HCT116 (cell line): Measurements from ENCODE around the gene BAIAP2. TPM values are rescaled to one million over a fixed set of nuclear protein-coding genes. Genes with fewer than 3 reads are reported as not detected.

Experiments
- ATAC-seq: fragments of 200-7000 bp; cut with Tn5 transposase; 2 replicates; pipeline ENCODE4 v1.9.1; 2020; ENCODE audit warnings: mild to moderate bottlenecking, moderate library complexity
- BruUV-seq: library from RNA; stranded (reverse); fragments of 400-500 nt; replicated peaks from 2 replicates; lab custom pipeline; 2021; lab: Mats Ljungman, UMichigan
- CTCF ChIA-PET: fragments of 300-600 bp; sonication (Branson Sonifier 250); formaldehyde crosslinking; loops from one replicate; lab custom pipeline; 2021; ENCODE audit warnings: antibody characterized with exemption; lab: Charles Lee
- POLR2A ChIA-PET: fragments of 300-600, 350-600 bp; sonication (Branson Sonifier 250); formaldehyde crosslinking; loops from one replicate; lab custom pipeline; 2021; ENCODE audit warnings: antibody characterized with exemption; lab: Charles Lee
- RAD21 ChIA-PET, 2 experiments: fragments of 300-600 bp; sonication (Branson Sonifier 250); formaldehyde crosslinking; loops; one replicate each; lab custom pipeline; 2023; ENCODE audit warnings: low total read pairs in 2 of 2; ENCODE audit not compliant: uncharacterized antibody in 2 of 2, unreplicated experiment in 2 of 2, low non-redundant PET in 1 of 2; lab: Charles Lee
- DNase-seq: peaks from one replicate; pipeline ENCODE4 v3.0.0-alpha.2; 2010; ENCODE audit warnings: low read depth, low spot score
- H2AFZ ChIP-seq: fragments of 200-600 bp; shearing (Covaris generic), sonication (generic); 2 replicates; pipeline ENCODE4 v1.6.1; 2017; ENCODE audit warnings: low read depth, mixed run types, mixed read lengths, antibody characterized with exemption, low read length; ENCODE audit not compliant: poor library complexity, severe bottlenecking
- H3K27ac ChIP-seq: 2 replicates; pipeline ENCODE4 v1.5.1; 2012; ENCODE audit warnings: low read depth, low read length
- H3K27me3 ChIP-seq: fragments of 200-600 bp; sonication (generic); 2 replicates; pipeline ENCODE4 v1.6.1; 2016; ENCODE audit warnings: mixed run types, low read length, mixed read lengths; ENCODE audit not compliant: insufficient read depth
- H3K36me3 ChIP-seq, 2 experiments: fragments of 200-500 bp in 1 of 2; fragments of 200-600 bp in 1 of 2; sonication (Bioruptor generic) in 1 of 2; sonication (generic) in 1 of 2; 2 replicates each; pipeline versions ENCODE4 v1.5.1 to v1.6.1; 2014 to 2016; ENCODE audit warnings: low read length in 2 of 2, inconsistent platforms in 1 of 2, mixed read lengths in 1 of 2, mixed run types in 1 of 2; ENCODE audit not compliant: insufficient read depth in 2 of 2, control insufficient read depth in 1 of 2
- H3K4me1 ChIP-seq, 2 experiments: fragments of 200-600 bp in 1 of 2; sonication (generic) in 1 of 2; 2 replicates each; pipeline versions ENCODE4 v1.5.1 to v1.6.1; 2012 to 2017; ENCODE audit warnings: low read length in 2 of 2, inconsistent platforms in 1 of 2, mild to moderate bottlenecking in 1 of 2, mixed read lengths in 1 of 2, mixed run types in 1 of 2, moderate library complexity in 1 of 2; ENCODE audit not compliant: insufficient read depth in 2 of 2, control insufficient read depth in 1 of 2
- H3K4me2 ChIP-seq: fragments of 200-600 bp; sonication (generic); 2 replicates; pipeline ENCODE4 v1.6.1; 2017; ENCODE audit warnings: mixed run types, low read length, mixed read lengths
- H3K4me3 ChIP-seq, 2 experiments: fragments of 200-600 bp in 1 of 2; sonication (generic) in 1 of 2; replicated peaks in 1 of 2; 2 replicates each; pipeline ENCODE4 v1.5.1; 2011 to 2016; ENCODE audit warnings: low read length in 2 of 2, control low read depth in 1 of 2, low read depth in 1 of 2, mild to moderate bottlenecking in 1 of 2, mixed read lengths in 1 of 2, mixed run types in 1 of 2
- H3K79me2 ChIP-seq: fragments of 200-600 bp; sonication (generic); 2 replicates; pipeline ENCODE4 v1.6.1; 2017; ENCODE audit warnings: mild to moderate bottlenecking, mixed run types, low read length, moderate library complexity, mixed read lengths; ENCODE audit not compliant: insufficient read depth
- H3K9ac ChIP-seq: fragments of 200-600 bp; sonication (generic); 2 replicates; pipeline ENCODE4 v1.6.1; 2016; ENCODE audit warnings: low read length, mixed read lengths
- H3K9me2 ChIP-seq: fragments of 200-600 bp; sonication (generic), shearing (Covaris generic); 2 replicates; pipeline ENCODE4 v1.6.1; 2017; ENCODE audit warnings: mixed run types, mild to moderate bottlenecking, moderate library complexity; ENCODE audit not compliant: insufficient read depth
- H3K9me3 ChIP-seq, 2 experiments: fragments of 200-500 bp in 1 of 2; fragments of 200-600 bp in 1 of 2; sonication (Bioruptor generic) in 1 of 2; sonication (generic) in 1 of 2; 2 replicates each; pipeline ENCODE4 v1.6.1; 2014 to 2017; ENCODE audit warnings: low read length in 2 of 2, mixed read lengths in 2 of 2, inconsistent platforms in 1 of 2, low read depth in 1 of 2, mild to moderate bottlenecking in 1 of 2, mixed run types in 1 of 2, moderate library complexity in 1 of 2; ENCODE audit not compliant: control insufficient read depth in 1 of 2, insufficient read depth in 1 of 2
- H4K20me1 ChIP-seq: fragments of 200-600 bp; sonication (generic), shearing (Covaris generic); 2 replicates; pipeline ENCODE4 v1.6.1; 2017; ENCODE audit warnings: mixed run types, mild to moderate bottlenecking, moderate library complexity; ENCODE audit not compliant: insufficient read depth
- ATF3 ChIP-seq: IDR thresholded peaks from 2 replicates; pipeline ENCODE4 v1.6.1; 2012
- CBX3 ChIP-seq: IDR thresholded peaks from 2 replicates; pipeline ENCODE4 v1.6.1; 2012; ENCODE audit warnings: low read depth
- CEBPB ChIP-seq: IDR thresholded peaks from 2 replicates; pipeline ENCODE4 v1.6.1; 2012; ENCODE audit warnings: low read depth
- EGR1 ChIP-seq: IDR thresholded peaks from 2 replicates; pipeline ENCODE4 v1.6.1; 2012; ENCODE audit warnings: low read depth
- ELF1 ChIP-seq: IDR thresholded peaks from 2 replicates; pipeline ENCODE4 v1.6.1; 2012; ENCODE audit warnings: low read depth, borderline replicate concordance
- EZH2 ChIP-seq: fragments of 200-600 bp; sonication (generic); IDR thresholded peaks from 2 replicates; pipeline ENCODE4 v1.6.1; 2017; ENCODE audit warnings: antibody characterized with exemption, mixed run types
- POLR2A ChIP-seq: IDR thresholded peaks from 2 replicates; pipeline ENCODE4 v1.7.0; 2011; ENCODE audit warnings: borderline replicate concordance; ENCODE audit not compliant: insufficient read depth, insufficient read length; ENCODE audit errors: extremely low read depth
- POLR2AphosphoS5 ChIP-seq: IDR thresholded peaks from 2 replicates; pipeline ENCODE4 v1.6.1; 2011; ENCODE audit warnings: mild to moderate bottlenecking, low read depth, low read length, moderate library complexity
- RAD21 ChIP-seq: IDR thresholded peaks from 2 replicates; pipeline ENCODE4 v1.6.1; 2012; ENCODE audit warnings: low read depth, mild to moderate bottlenecking
- REST ChIP-seq: IDR thresholded peaks from 2 replicates; pipeline ENCODE4 v1.6.1; 2012; ENCODE audit warnings: low read depth
- SIN3A ChIP-seq: IDR thresholded peaks from 2 replicates; pipeline ENCODE4 v1.6.1; 2012; ENCODE audit warnings: low read depth
- TCF7L2 ChIP-seq: IDR thresholded peaks from 2 replicates; pipeline ENCODE4 v1.7.0; 2011; ENCODE audit warnings: borderline replicate concordance, inconsistent platforms; ENCODE audit not compliant: insufficient read depth, insufficient read length; ENCODE audit errors: extremely low read depth
- YY1 ChIP-seq: IDR thresholded peaks from 2 replicates; pipeline ENCODE4 v1.6.1; 2011; ENCODE audit warnings: low read length, low read depth, moderate library complexity, mild to moderate bottlenecking; ENCODE audit not compliant: insufficient replicate concordance; ENCODE audit errors: extremely low read depth
- ZBTB33 ChIP-seq: IDR thresholded peaks from 2 replicates; pipeline ENCODE4 v1.6.1; 2011; ENCODE audit warnings: mild to moderate bottlenecking, low read length, moderate library complexity; ENCODE audit not compliant: insufficient replicate concordance; ENCODE audit errors: extremely low read depth
- ZFX ChIP-seq: fragments of 450-650 bp; IDR thresholded peaks from 2 replicates; pipeline ENCODE4 v1.6.1; 2017
- ZNF274 ChIP-seq: fragments of 200-500 bp; sonication (Bioruptor generic); IDR thresholded peaks from 2 replicates; pipeline ENCODE4 v1.6.1; 2014; ENCODE audit warnings: mild to moderate bottlenecking, low read depth, low read length, inconsistent platforms
- intact Hi-C: fragments of 100-400 bp; cut with micrococcal nuclease; formaldehyde crosslinking; loops from 2 replicates; pipeline ENCODE4 v1.10.0; 2022
- total RNA-seq: library from RNA; stranded (reverse); gene quantifications from one replicate; pipeline ENCODE4 v1.2.1, GENCODE V29; 2021; ENCODE audit not compliant: unreplicated experiment

Gene BAIAP2
- total RNA-seq, 1 experiment from 2014 or later, result 105 TPM

GRCh38 chr17:81046132-81046769 is 11.3 kb downstream of the BAIAP2 start (continued):
- TF ChIP-seq ZBTB33, result no peak
- no peak for TF ChIP-seq EZH2

GRCh38 chr17:81046770-81047359 is 11.9 kb downstream of the BAIAP2 start:
- RAD21 ChIA-PET, result no interaction called here
- Histone ChIP-seq H3K4me3 (no peak overlapping the region), H3K27me3 (no peaks in the 10 kb centered on the region), H4K20me1 (peaks cover 14% of the 10 kb centered on the region; the same call in 1 of the 2 replicates), H3K4me2 (peak overlapping the region; percentile 26), H3K9me3 (no peaks in the 10 kb centered on the region), H2AFZ (no peak overlapping the region), H3K9ac (peak overlapping the region; percentile 71), H3K4me1 (peaks cover 81 to 100% of the 10 kb centered on the region in 2 experiments), H3K27ac (peak overlapping the region; percentile 94; the same call in 1 of the 2 replicates), H3K36me3 (peaks cover 0 to 21% of the 10 kb centered on the region in 2 experiments; a peak in 1 of 4 replicates), H3K9me2 (no peaks in the 10 kb centered on the region), H3K79me2 (peaks cover 100% of the 10 kb centered on the region)
- ATAC-seq, result no peak
- POLR2A ChIA-PET, result no interaction called here
- CTCF ChIA-PET, result no interaction called here
- no TSS peak for BruUV-seq
- intact Hi-C loops, result no loop called here
- no peak for DNase-seq
- TF ChIP-seq POLR2AphosphoS5, result no peak
- TF ChIP-seq CEBPB, result no peak
- no peak for TF ChIP-seq ZFX
- TF ChIP-seq REST, result no peak
- no peak for TF ChIP-seq ELF1
- TF ChIP-seq ATF3, result no peak
- no peak for TF ChIP-seq POLR2A
- no peak for TF ChIP-seq YY1
- no peak for TF ChIP-seq TCF7L2
- no peak for TF ChIP-seq EGR1
- no peak for TF ChIP-seq SIN3A
- no peak for TF ChIP-seq CBX3
- no peak for TF ChIP-seq EZH2
- no peak for TF ChIP-seq ZBTB33
- no peak for TF ChIP-seq RAD21
- TF ChIP-seq ZNF274, result no peak
